Heart left ventricle (tissue), 16 donors: ENCODE results near the gene RABL6. TPM values are rescaled to one million over a fixed set of nuclear protein-coding genes. Genes with fewer than 3 reads are reported as not detected.
"Not testable (repeated sequence)": the region's sequence is repeated elsewhere in the genome, so short reads cannot be mapped to it uniquely, and the experiment has no call there.

ENCODE experiments used
- ATAC-seq, 4 donors: fragments of 200-7000 bp; cut with Tn5 transposase; one replicate each; pipeline ENCODE4 v1.9.1; 2020 to 2022; ENCODE audit warnings: moderate library complexity in 4 of 4, mild to moderate bottlenecking in 3 of 4, moderate number of reproducible peaks in 1 of 4
- DNase-seq, 5 donors: peaks; one replicate each; pipeline ENCODE4 v3.0.0-alpha.2; 2020
- H3K27ac ChIP-seq, 12 donors: fragments of 200-600 bp; sonication (generic) in 4 of 12; one replicate each; pipeline versions ENCODE4 v1.5.0 to v1.8.0; 2016 to 2022; ENCODE audit warnings: mild to moderate bottlenecking in 2 of 12
- H3K27me3 ChIP-seq, 9 donors: fragments of 200-600 bp; sonication (generic) in 2 of 9; one replicate each; pipeline versions ENCODE4 v1.5.1 to v1.8.0; 2016 to 2022; ENCODE audit warnings: mild to moderate bottlenecking in 3 of 9
- H3K36me3 ChIP-seq, 9 donors: fragments of 200-600 bp; sonication (generic) in 2 of 9; one replicate each; pipeline versions ENCODE4 v1.5.0 to v1.8.0; 2018 to 2022; ENCODE audit warnings: mild to moderate bottlenecking in 2 of 9
- H3K4me1 ChIP-seq, 12 donors: fragments of 200-600 bp; sonication (generic) in 4 of 12; one replicate each; pipeline versions ENCODE4 v1.5.0 to v1.8.0; 2016 to 2022; ENCODE audit warnings: mild to moderate bottlenecking in 3 of 12
- H3K4me3 ChIP-seq, 12 donors: fragments of 200-600 bp; sonication (generic) in 4 of 12; one replicate each; pipeline versions ENCODE4 v1.5.0 to v1.8.0; 2017 to 2022; ENCODE audit warnings: mild to moderate bottlenecking in 9 of 12, moderate library complexity in 4 of 12
- H3K9me3 ChIP-seq, 12 donors: fragments of 200-600 bp; sonication (generic) in 4 of 12; one replicate each; pipeline versions ENCODE4 v1.5.0 to v1.8.0; 2016 to 2022; ENCODE audit warnings: mild to moderate bottlenecking in 1 of 12
- CTCF ChIP-seq, 12 donors: fragments of 200-600 bp; sonication (generic) in 4 of 12; IDR thresholded peaks; one replicate each; pipeline versions ENCODE4 v1.5.0 to v1.8.0; 2018 to 2022; ENCODE audit warnings: antibody characterized with exemption in 12 of 12, mild to moderate bottlenecking in 5 of 12
- POLR2A ChIP-seq, 2 donors: fragments of 450-650 bp; IDR thresholded peaks; one replicate each; pipeline ENCODE4 v1.6.1; 2017; ENCODE audit warnings: antibody characterized with exemption in 2 of 2, mild to moderate bottlenecking in 2 of 2, moderate library complexity in 2 of 2
- WGBS, 4 donors: extraction: QIAGEN DNeasy Blood & Tissue Kit in 2 of 4; methylation state at CpG; one replicate each; pipeline versions ENCODE4 v1.1.5 to v1.1.7; 2013 to 2018; 5-methylcytosine and 5-hydroxymethylcytosine counted together
- intact Hi-C, 10 donors: fragments of 100-400 bp; cut with DNase I; formaldehyde crosslinking; loops; one replicate each; pipeline versions ENCODE4 v1.11.1 to v1.14.2; 2022
- polyA plus RNA-seq, 2 donors: library from polyadenylated mRNA; stranded (reverse); fragments of 200-250 nt; gene quantifications; one replicate each; pipeline ENCODE4 v1.2.3, GENCODE V29; 2013
- total RNA-seq, 9 donors: library from RNA; depleted of rRNA in 2 of 9; stranded (reverse); fragments of >200 nt in 2 of 9; fragmentation: NEBNext Ultra II Directional in 3 of 9; extraction: Animal tissue kit (Norgen Biotek cat#: 25700) in 3 of 9; gene quantifications; one replicate each; pipeline versions ENCODE4 v1.1.0 to v1.2.4, GENCODE V29; 2016 to 2023
- donor health status: ischemic (EF 13 %, LVEDD 7.1; RV severe dilation, severe dysfunction).
- donor health status: healthy with polysubstance abuse.
- donor health status: DM: no; HTN: yes; CAD: no.
- donor health status: DM: no; HTN: no; CAD: no.
- donor health status: ischemic (EF 25% LVEDD 6.9; RV normal size, moderate dysfunction).
- donor health status: ischemic (EF 25% LVEDD 5.7; RV mildly dilated, moderate dysfunction).
- donor health status: healthy.
- donor health status: DM: yes; HTN: yes; CAD: no.
- donor health status: ischemic (EF 35%, LVEDD 5.7; RV mildly dilated, moderate dysfunction).
- donor health status: nonischemic (EF 11% LVEDD 7.7; RV severe dilation, severe dysfunction).
- donor health status: DM: yes; HTN: yes; CAD: no.
- donor health status: PGD.
- donor health status: ischemic (EF 29% LVEDD 5.4; RV normal size, mild dysfunction).
- donor health status: nonischemic (EF 23%, LVEDD 6.1; RV moderate dilation, normal function).

RABL6 gene
- total and polyA plus RNA-seq, 11 donors, result 59.4 to 90.8 (median 71.6) TPM

GRCh38 chr9:136799079-136799853 is 8.5 kb upstream of the RABL6 start:
- Histone ChIP-seq H3K9me3 (no peaks in the 10 kb centered on the region), H3K4me1 (peaks cover 4 to 57% (median 33%) of the 10 kb centered on the region in 12 donors), H3K4me3 (peak overlapping the region; percentile 11 to 62 (median 48)), H3K27ac (peak overlapping the region in 4 of 12 donors; percentile 7 to 51 (median 22)), H3K27me3 (peaks cover 6 to 55% (median 15%) of the 10 kb centered on the region in 9 donors), H3K36me3 (no peaks in the 10 kb centered on the region)
- peak in 2 of 4 donors; percentile 1 to 5 for ATAC-seq
- 10 to 35% (median 25%) methylated on average over 11 to 35 of the region's 35 CpGs for WGBS, 4 donors
- intact Hi-C loops, result loop anchor here in 3 of 10 donors (5.0 to 10.0 kb wide), 2 partner anchors 46 to 143 kb away; partner anchors contain the start of genes AJM1 (in 2 of the 3), PHPT1 (in 2 of the 3) and FBXW5 (in 1 of the 3)
- no peak for DNase-seq
- TF ChIP-seq POLR2A (IDR thresholded peaks at IDR 0.05) (no peak), CTCF (IDR thresholded peaks at IDR 0.05) (no peak)

GRCh38 chr9:136799854-136800657 is 7.7 kb upstream of the RABL6 start:
- peak overlapping the region in 7 of 12 donors; percentile 22 to 52 (median 39) for H3K27ac ChIP-seq
- peak overlapping the region; percentile 11 to 62 (median 48) for H3K4me3 ChIP-seq
- H3K9me3 ChIP-seq, result no peaks in the 10 kb centered on the region
- TF ChIP-seq POLR2A (IDR thresholded peaks at IDR 0.05) (no peak), CTCF (IDR thresholded peaks at IDR 0.05) (no peak)
- H3K4me1 ChIP-seq, result peaks cover 4 to 52% (median 33%) of the 10 kb centered on the region in 12 donors
- peak; percentile 59 to 80 (median 66) for ATAC-seq
- 0 to 1% (median 1%) methylated on average over 10 to 63 of the region's 63 CpGs for WGBS, 4 donors
- H3K36me3 ChIP-seq, result peaks cover 0 to 3% (median 0%) of the 10 kb centered on the region in 9 donors
- peaks cover 6 to 55% (median 15%) of the 10 kb centered on the region in 9 donors for H3K27me3 ChIP-seq
- DNase-seq, result peak; percentile 76 to 92 (median 86)
- intact Hi-C loops, result loop anchor here in 4 of 10 donors (5.0 to 10.0 kb wide), 3 partner anchors 37 to 142 kb away; partner anchors contain the start of genes AJM1 (in 2 of the 4), PHPT1 (in 2 of the 4) and FBXW5 (in 1 of the 4)

DNA sequence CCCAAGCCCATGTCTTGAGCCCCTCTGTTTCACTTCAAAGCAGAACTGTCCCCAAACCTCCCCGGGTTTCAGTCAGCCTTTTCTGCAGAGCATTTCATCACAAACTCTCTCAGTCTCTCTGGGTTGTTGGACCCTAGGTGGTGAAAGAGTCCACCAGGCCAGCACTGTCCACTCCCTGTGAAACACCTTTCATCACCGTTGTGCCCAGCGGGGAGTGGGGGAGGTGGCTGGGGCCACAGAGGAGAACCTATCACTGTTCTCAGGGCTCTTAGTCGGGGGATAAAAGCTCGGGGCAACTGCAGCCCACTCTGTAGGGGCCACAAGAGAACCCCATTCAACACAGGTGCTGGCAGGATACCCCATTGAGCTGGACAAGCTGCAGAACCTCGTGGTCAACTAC is 5.4 kb upstream of the RABL6 start:
- no peak for ATAC-seq
- H3K4me1 ChIP-seq, result peaks cover 7 to 42% (median 27%) of the 10 kb centered on the region in 12 donors
- H3K4me3 ChIP-seq, result no peak overlapping the region
- H3K9me3 ChIP-seq, result no peaks in the 10 kb centered on the region
- H3K27me3 ChIP-seq, result peaks cover 6 to 52% (median 15%) of the 10 kb centered on the region in 9 donors
- 76 to 86% (median 77%) methylated on average over 6 of the region's 6 CpGs for WGBS, 4 donors
- intact Hi-C loops, result loop anchor here in 1 of 10 donors (5.0 kb wide), 1 partner anchor 35 kb away; no protein-coding TSS in a partner anchor
- TF ChIP-seq POLR2A (IDR thresholded peaks at IDR 0.05) (no peak), CTCF (IDR thresholded peaks at IDR 0.05) (no peak)
- no peak for DNase-seq
- no peak overlapping the region for H3K27ac ChIP-seq
- peaks cover 0 to 3% (median 0%) of the 10 kb centered on the region in 9 donors for H3K36me3 ChIP-seq

DNA sequence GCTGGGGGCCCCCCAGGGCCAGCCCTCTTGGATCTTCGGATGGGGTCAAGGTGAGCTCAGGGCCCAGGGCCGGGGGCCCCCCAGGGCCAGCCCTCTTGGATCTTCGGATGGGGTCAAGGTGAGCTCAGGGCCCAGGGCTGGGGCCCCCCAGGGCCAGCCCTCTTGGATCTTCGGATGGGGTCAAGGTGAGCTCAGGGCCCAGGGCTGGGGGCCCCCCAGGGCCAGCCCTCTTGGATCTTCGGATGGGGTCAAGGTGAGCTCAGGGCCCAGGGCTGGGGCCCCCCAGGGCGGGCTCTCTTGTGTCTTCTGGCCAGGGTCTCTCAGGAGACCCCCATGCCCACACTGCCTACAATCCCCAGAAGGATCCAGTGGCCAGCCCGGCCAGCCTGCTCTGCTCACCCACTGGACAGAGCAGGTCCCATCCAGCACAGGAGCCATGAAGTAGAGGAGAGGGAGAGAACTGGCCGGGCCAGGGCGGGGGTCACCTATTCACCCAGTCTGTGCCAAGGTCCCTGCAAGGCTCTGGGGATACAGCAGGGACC is 4.7 kb upstream of the RABL6 start:
- H3K27me3 ChIP-seq, result peaks cover 6 to 44% (median 15%) of the 10 kb centered on the region in 9 donors
- H3K36me3 ChIP-seq, ATAC-seq, H3K4me3 ChIP-seq, DNase-seq, H3K27ac ChIP-seq, H3K9me3 ChIP-seq: not testable (repeated sequence)
- H3K4me1 ChIP-seq, result peaks cover 7 to 42% (median 27%) of the 10 kb centered on the region in 12 donors
- 92 to 100% (median 93%) methylated on average over 5 to 8 of the region's 9 CpGs for WGBS, 4 donors
- intact Hi-C loops, result loop anchor here in 1 of 10 donors (5.0 kb wide), 1 partner anchor 34 kb away; no protein-coding TSS in a partner anchor
